IPS DF 4.7 (cell line): ENCODE results near the gene CLIP2.
"Not testable (repeated sequence)": the region's sequence is repeated elsewhere in the genome, so short reads cannot be mapped to it uniquely, and the experiment has no call there.

Source experiments
- DNase-seq: peaks from one replicate; pipeline ENCODE4 v3.0.0-alpha.2; 2013; ENCODE audit warnings: low spot score; ENCODE audit errors: extremely low read depth

CLIP2 gene

DNA sequence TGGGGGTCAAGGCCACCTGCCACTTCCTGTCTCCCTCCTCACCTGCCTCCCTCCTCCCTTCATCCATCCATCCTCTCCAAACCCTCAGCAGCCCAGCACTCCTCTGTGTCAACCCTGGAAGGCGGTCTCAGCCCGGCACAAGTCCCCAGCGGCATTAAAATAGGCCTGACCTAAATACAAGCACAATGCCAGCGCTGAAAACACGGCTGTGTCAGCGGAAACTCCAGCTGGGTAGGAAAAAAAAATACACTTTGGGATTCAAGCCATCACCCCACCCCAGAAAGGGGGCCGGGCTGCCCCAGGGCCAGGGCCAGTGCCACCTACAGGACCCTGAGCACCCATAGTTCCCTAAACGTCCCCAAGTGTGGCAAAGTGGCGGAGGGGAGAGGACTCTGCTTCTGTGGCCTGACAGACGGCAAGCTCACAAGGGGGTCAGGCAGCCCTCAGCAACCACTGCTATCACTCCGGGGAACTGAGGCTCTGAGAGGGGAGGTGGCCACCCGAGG is 141.8 kb downstream of the CLIP2 start:
- DNase-seq, result no peak

DNA sequence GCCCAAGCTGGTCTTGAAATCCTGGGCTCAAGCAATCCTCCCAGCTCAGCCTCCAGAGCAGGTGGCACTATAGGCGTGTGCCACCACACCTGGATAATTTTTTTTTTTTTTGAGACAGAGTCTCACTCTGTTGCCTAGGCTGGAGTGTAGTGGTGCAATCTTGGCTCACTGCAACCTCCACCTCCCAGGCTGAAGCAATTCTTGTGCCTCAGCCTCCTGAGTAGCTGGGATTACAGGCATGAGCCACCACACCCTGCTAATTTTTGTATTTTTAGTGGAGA is 148.0 kb downstream of the CLIP2 start:
- not testable (repeated sequence) for DNase-seq

DNA sequence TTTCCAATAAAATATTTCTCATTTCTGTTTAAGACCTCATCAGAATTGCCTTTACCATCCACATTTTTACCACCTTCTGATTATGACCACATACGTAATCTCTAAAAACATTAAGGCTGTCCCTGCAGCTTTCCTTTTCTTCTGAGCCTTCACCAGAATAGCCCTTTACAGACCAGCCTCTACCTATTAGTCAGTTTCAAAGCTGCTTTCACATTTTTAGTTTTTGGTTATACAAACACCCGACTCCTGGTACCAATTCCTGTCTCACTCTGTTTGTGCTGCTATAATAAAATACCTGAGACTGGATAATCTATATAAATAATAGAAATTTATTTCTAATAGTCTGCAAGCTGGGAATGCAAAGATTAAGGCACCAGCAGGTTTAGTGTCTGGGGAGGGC is 149.1 kb downstream of the CLIP2 start:
- no peak for DNase-seq

DNA sequence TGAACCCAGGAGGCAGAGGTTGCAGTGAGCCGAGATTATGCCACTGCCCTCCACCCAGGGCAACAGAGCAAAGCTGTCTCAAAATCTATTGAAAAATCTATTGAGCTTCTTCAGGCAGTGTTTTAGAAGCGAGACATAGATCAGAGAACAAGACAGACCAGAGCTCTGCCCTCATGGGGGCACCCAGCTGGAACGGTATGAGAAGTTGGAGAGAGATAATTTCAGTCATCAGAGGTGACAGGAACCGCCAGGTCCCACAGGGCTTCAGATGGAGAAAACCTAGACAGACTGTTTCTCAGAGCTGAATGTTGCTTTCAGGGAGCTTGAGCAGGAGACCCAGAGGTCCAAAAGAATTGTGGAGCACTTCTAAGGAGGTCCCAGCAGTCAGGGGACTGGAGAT is 150.3 kb downstream of the CLIP2 start:
- DNase-seq, result no peak

DNA sequence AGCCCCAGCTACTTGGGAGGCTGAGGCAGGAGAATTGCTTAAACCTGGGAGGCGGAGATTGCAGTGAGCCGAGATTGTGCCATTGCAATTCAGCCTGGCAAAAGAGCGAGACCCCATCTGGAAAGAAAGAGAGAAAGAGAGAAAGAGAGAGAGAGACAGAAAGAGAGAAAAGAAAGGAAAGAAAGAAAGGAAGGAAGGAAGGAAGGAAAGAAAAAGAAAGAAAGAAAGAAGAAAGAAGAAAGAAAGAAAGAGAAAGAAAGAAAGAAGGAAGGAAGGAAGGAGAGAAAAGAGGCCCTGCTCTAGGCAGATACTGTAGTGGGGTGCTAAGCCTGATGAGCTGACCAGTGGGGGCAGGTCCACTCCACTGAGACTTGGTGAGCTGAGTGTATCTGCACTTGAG is 150.9 kb downstream of the CLIP2 start:
- DNase-seq, result not testable (repeated sequence)

DNA sequence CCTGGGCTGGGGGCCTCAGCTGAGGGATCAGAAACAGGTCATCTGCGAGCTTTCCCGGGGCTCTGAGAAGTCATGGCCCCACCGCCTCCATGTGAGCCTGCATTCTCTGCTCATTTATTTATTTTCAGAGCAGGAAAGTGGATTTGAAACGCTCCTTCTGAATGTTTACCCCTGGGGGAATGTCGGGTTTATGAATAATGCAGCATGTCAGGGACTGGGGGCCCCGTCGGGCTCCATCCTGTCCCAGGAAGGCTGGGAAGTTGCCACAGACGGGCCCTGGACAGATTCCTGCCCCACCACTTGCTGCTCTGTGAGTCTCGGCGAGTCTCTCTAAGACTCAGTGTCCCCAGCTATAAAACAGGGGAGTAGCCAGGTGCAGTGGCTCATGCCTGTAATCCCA is 152.6 kb downstream of the CLIP2 start:
- no peak for DNase-seq

DNA sequence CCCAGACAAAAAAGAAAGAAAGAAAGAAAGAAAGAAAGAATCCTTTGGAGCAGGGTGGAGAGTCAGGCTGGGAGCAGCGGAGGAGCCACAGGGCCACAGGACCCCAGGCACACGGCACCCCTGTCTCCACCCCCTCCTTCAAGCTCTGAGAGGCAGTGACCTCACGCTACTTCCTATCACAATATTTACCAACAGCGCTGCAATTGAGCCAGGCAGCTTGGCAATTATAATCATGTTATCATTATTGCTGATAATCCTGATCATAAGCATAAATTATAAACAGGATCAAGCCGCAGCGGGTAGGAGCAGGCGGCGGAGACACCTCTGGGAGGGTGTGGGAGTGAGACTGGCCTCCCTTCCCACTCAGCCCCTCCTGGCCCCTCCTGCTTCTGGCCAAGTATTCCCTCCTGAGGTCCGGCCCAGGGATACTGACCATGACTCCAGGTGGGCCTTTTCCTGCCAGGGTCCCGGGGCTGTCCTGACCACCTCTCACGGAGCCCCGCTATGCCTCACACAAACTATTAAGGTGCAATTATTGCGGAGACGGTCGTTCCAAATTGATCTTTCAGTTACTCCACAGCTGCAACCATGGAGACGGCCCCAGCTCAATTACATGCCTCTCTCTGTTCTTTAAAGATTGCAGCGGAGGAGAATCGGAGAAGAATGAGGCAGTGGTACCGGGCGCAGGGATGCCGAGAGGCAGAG is 154.5 kb downstream of the CLIP2 start:
- DNase-seq, result no peak

DNA sequence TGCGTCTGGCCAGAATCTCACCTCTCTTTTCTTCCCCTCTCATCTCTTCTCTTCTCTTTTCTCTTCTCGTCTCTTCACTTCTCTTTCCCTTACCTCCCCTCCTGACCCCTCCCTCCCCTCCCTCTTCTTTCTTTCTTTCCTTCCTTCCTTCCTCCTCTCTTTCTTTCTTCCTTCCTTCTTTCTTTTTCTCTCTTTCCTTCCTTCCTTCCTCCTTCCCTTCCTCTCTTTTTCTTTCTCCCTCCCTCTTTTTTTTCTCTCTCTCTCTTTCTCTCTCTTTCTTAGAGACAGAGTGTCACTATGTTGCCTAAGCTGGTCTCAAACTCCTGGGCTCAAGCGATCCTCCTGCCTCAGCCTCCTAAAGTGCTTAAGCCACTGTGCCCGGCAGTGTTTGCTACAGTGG is 159.9 kb downstream of the CLIP2 start:
- DNase-seq, result no peak

DNA sequence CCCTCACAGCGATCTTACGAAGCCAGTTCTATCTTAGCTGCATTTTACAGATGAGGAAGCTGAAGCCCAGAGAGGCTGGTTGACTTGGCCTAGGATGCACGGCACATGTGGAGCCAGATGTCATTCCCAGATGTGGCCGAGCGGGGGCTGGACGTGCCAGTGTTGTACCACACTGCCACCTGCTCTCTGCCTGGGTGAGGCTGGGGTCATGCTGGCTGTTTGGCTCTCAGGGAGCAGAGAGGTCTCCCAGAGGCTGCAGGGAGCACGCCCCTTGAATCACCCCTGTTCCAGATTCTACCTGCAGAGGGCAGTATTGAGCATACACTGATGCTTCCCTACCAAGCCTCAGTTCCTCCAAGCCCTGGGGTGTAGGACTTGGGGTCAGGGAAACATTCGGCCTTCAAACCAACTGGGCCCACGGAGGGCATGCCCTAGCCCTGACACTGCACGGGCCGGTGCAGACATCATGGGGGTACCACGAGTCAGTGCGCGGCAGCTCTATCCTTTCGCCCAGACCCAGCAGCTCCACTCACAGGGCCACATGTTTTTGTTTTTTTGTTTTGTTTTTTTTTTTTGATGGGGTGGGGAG is 160.7 kb downstream of the CLIP2 start:
- DNase-seq, result peak; percentile 86

DNA sequence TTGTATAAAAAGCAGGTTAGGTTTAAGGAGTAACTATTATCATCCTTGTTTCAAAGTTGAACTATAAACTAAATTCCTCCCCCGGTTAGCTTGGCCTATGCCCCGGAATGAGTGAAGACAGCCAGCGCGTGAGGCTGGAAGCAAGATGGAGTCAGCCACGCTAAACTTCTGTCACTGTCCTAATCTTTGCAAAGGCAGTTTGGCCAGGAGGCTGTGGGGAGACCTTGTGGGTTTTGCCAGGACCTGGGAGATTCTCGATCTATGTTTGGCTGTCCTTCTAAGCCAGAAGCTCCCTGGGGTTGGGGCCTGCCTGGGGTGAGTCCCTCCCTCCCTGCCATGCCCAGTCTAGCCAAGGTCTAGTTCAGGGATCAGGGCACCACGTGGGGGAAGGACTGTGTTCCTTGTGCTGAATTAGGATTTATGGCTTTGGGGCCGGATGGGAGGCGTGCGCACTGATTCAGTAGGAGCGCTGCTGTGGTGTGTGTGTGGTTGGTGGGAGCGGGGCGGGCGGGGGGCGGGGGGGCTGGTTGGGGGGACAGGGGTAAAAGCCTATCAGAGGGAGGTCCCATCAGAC is 163.6 kb downstream of the CLIP2 start:
- no peak for DNase-seq

DNA sequence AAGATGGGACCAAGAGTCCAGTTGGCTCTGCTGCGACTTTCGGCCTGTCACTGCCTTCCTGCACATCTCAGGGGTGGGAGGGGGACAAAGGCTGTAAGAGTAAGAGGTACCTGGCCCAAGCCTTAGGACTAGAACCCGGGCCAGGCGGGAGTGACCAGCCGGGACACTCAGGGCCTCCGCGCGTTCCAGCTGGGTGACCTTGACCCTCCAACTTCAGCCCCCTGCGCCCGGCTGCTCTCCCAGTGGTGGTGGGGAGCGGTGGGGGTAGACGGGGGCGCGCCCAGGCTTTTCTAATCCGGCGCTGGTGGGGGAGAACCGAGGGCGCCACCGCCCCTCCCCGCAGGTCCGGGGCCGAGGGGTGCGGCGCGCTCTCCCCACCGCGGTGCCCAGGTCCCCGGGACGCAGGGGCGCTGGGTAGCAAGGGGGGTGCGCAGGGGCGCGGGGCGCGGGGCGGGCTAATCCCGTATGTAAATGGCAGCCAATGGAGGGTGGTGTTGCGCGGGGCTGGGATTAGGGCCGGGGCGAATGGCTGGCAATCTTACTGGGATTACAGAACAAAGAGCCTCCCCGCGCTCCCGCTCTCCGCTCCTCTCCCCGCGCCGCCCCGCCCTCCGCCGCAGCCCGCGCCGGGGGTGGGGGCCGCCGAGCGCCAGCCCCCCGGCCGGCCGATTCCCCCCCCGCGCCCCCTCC is 164.3 kb downstream of the CLIP2 start, which contains the start of gene GTF2IRD1:
GTF2IRD1 (plus strand) TSS at position 585 of the 690 bp plus-strand sequence. CDS start 54,175 bp downstream, outside the sequence.
- no peak for DNase-seq

DNA sequence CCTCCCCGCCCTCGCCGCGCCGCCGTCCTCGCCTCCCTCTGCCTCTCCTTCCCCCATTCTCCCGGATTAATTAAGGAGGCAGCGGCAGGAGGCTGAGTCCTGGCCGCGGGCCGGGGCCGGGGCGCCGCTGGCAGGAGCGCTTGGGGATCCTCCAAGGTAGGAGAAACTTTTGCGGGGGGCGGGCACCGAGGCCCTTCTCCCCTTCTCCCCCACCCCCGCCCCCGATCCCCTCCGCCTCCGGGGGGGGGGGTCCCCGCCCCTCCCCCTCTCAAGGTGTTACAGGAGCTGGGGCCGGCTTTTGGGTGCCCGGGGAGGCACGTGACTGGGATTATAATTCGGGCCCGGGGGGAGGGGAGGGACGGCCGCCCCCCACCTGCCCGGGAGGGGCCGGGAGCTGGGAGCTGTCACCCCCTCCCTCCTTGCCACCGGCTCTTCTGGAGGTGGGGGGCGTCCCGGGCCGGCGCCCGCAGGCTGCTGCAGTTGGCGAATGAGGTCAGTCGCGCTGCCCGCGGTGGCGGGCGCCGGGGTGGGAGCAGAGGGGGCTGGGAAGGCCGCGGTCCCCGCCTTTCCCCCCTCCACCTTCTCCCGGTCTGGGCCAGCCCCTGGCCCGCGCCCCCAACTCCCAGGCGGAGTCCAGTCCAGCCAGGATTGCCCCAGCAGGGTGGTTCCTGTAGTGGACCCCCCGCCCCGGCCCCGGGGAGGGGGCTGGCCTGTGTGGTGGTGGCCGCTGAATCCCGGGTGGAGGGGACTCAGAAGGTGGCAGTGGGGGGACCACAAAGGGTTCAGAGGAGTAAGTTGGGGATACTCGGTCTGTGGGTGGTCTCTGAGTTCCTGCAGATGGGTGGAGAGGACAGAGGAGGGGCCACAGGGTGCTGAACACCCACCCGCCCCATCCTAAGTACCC is 165.1 kb downstream of the CLIP2 start:
- no peak for DNase-seq

DNA sequence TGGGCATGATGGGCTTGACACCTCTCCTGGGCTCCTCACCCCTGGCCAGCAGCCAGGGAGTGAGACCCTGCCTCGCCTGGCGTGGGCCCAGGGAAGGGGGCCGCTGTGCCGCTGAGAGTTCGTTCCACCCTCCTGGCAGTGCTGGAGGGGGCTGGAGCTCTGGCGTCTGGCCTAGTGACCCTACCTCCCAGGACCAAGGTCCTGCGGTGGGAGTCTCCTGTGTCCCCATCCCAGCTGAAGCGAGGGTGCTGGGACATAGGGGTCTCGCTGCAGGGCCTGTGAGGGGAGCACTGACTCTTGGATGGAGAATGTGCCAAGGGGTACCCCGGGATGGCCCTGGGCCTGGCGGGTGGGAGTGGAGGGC is 165.7 kb downstream of the CLIP2 start:
- no peak for DNase-seq

DNA sequence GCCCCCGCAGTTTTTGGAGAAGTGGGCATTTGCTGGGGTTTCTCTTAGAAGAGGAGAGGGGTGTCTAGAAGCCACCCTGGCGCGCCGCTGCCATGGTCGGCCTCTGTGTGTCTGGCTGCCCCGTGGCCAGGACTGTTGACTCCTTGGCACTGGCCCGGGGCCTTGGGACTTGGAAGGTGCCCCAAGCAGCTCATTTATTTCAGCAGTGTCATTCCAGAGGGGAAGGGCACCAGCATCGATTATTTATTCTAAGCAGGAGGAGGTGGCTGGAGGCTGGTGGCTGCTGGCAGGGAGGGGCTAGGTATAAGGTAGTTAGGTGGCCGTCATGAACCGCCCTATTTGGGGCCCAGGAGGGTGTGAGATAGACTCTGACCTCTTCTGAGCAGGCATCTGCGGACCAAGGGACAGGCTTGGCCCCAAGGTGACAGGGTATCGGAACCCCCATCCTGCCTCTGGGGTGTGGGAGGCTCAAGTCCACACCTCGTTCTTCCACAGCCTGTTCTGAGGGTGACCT is 166.1 kb downstream of the CLIP2 start:
- DNase-seq, result no peak
